Inflammatory macrophage treated with lipopolysaccharide for 1 hour (primary cell): ENCODE results near the gene LNP1.
"Not testable (repeated sequence)": the region's sequence is repeated elsewhere in the genome, so short reads cannot be mapped to it uniquely, and the experiment has no call there.

Experiments used
- DNase-seq, 2 donors: peaks; one replicate each; pipeline ENCODE4 v3.0.0-alpha.2; 2020 to 2022

The LNP1 gene

GRCh38 chr3:100437721-100438622 lies 36.6 kb downstream of the LNP1 start:
- DNase-seq = peak; percentile 11 to 22

- no peak for DNase-seq
Measured at GRCh38 chr3:100438623-100438974, 37.3 kb downstream of the LNP1 start.

GRCh38 chr3:100440895-100441294 lies 39.6 kb downstream of the LNP1 start:
- DNase-seq = no peak

DNA sequence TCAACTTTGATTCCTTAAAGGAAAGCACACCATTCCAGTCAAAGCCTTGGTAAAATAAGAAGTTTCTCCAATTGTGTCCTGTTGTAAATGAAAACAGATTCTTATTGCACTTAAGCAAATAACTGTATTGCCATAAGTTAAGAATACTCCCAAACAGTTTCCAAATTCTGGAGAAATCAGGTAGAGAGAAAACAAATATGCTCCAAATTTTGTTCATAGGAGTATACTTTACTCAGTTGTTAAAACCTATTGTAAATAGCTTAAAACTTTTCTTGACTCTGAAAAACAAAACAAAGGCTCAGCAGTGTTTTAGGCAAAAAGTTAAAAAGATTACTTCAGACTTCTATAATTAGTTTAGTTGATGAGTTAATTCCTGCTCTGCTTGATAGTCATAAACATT lies 42.4 kb downstream of the LNP1 start:
- no peak for DNase-seq

- not testable (repeated sequence) for DNase-seq
Measured at GRCh38 chr3:100447067-100447466, 45.7 kb downstream of the LNP1 start.

- DNase-seq = no peak
Measured at GRCh38 chr3:100448079-100448478, 46.7 kb downstream of the LNP1 start.

GRCh38 chr3:100449214-100449613 lies 47.9 kb downstream of the LNP1 start:
- DNase-seq = no peak

- no peak for DNase-seq
Measured at GRCh38 chr3:100454677-100455076, 53.3 kb downstream of the LNP1 start.

- DNase-seq = no peak
Measured at GRCh38 chr3:100455841-100456550, 54.7 kb downstream of the LNP1 start.

DNA sequence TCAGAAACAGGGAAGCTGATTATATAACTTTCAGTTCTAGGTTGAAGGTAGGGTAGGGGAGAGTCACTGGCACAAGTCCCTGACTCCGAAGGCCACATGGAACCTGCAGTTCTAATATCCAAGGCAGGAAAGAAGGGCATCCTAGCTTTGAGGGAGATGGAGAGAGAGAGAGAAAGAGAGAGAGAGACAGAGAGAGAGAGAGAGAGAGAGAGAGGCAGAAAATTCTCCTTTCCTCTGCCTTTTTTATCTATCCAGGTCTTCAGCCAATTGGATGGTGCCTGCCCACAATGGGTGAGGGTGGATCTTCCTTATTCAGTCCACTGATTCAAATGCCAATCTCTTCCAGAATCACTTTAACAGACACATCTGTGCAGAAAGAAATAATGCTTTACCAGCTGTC lies 55.4 kb downstream of the LNP1 start:
- DNase-seq = no peak

DNA sequence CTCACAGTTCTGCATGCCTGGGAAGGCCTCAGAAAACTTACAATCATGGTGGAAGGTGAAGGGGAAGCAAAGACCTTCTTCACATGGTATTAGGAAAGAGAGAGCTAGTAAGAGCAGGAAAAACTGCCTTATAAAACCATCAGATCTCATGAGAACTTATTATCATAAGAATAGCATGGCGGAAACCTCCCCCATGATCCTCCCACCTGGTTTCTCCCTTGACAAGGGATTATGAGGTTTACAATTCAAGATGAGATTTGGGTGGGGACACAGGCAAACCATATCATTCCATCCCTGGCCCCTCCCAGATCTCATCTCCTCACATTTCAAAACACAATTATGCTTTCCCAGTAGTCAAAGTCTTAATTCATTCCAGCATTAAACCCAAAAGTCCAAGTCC lies 56.5 kb downstream of the LNP1 start:
- no peak for DNase-seq

DNA sequence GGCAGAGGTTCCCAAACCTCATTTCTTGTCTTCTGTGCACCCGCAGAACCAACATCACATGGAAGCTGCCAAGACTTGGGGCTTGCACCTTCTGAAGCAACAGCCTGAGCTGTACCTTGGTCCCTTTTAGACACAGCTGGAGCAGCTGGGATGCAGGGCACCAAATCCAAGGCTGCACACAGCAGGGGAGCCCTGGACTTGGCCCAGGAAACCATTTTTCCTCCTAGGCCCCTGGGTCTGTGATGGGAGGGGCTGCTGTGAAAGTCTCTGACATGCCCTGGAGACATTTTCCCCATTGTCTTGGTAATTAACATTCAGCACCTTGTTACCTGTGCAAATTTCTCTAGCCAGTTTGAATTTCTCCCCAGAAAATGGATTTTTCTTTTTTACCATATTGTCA lies 57.5 kb downstream of the LNP1 start:
- DNase-seq = no peak

- peak; percentile 25 to 73 for DNase-seq
Measured at GRCh38 chr3:100463002-100463401, 61.7 kb downstream of the LNP1 start.

DNA sequence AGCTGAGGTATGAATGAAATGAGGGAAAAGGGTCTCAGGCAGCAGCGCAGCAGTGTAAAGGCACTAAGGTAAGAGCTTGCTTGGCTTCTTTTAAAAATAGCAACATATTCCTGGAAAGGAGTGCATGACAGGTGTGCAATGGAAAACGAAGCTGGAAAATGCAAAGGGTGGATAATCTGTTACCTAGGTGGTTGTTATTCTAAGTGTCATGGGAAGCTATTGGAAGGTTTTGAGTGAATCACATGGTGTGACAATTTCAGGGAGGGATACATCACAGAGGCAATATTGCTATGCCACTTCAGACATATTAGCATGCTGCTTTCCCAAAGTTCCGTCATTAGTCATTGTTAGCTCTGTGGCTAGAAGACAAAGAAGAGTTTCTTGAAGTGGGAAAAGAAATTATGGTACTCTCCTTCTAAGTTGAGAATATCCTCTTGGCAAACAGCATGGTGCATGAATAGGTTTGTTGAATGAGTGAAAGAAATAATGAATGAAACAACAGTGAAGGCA lies 62.4 kb downstream of the LNP1 start:
- no peak for DNase-seq

DNA sequence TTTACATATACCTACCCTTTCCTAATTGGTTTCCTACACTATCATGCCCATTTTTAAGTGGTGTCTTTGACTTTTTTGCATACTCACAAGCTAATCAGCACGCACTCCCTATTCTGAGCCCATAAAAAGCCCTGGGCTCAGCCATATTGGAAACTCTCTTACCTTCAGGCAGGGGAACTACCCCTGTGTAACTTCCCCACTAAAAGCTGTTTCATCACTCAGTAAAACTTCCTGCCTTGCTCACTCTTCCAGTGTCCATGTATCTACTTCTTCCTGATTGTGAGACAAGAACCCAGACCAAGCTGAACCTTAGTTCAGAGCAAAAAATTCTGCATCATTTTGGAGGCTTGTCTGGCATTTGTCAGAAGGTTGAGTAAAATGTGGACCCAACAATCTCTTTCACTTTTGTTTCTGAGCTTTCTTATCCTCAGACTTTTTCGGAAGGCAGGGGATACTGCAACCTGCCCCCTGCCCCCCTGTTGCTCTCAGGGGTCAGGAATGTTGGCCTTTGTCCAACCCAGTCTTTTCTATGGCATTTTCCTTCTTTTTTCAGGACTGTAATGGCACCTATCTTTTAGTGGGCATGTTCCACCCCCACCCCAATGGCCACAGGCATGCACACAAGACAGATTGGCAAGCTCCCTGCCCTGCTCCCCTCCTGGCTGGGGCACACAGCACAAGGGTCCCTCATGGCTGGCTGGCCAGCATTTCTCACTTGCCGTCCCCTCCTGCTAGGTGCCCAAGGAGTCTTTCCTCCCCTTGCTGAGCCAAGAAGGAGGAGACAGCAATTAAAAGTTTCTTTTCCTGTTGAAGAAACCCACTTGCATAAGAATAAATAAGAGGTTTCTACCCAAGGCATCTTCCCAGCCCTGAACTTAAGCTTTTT lies 64.8 kb downstream of the LNP1 start:
- peak; percentile 73 to 77 for DNase-seq

DNA sequence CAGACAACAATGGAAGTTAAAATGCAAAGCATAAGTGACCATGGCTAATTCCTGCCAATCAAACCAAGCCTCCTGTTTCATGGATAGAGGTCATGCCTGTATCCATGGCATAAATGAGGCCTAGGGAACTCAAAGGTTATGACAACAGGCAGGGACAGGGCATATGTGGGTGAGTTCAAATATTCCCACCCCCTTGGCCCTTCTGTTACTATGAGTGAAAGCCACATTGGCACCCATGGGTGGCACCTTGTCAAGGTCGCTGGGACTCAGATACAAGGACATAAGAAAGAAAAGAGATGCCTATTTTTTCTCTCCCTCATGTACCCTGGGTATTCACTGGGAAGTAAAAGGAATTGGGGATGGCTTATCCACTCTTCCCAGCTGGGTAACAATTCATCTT lies 65.8 kb downstream of the LNP1 start:
- no peak for DNase-seq

GRCh38 chr3:100468676-100469075 lies 67.3 kb downstream of the LNP1 start:
- no peak for DNase-seq

- DNase-seq = no peak
Measured at GRCh38 chr3:100470951-100471350, 69.6 kb downstream of the LNP1 start.

DNA sequence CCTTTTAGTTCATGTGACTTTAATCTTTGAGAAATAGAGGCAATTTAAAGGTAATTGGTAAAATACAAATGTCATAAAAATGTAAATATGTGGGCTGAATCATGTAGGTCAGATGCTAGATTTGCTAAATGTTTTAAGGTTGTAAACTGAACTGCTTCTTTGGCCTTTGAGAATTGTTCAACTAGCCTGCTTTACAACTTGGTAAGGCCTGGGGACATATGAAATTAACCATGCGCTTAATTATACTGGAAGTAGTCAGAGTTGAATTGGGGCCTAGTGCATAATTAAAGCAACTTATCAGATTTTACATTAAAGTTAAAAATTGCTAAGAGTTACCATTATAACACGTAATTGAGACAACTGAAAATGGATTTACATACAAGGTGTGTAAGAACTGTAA lies 70.1 kb downstream of the LNP1 start:
- no peak for DNase-seq

- not testable (repeated sequence) for DNase-seq
Measured at GRCh38 chr3:100477851-100478360, 76.6 kb downstream of the LNP1 start.

GRCh38 chr3:100478521-100478920 lies 77.2 kb downstream of the LNP1 start:
- not testable (repeated sequence) for DNase-seq

DNA sequence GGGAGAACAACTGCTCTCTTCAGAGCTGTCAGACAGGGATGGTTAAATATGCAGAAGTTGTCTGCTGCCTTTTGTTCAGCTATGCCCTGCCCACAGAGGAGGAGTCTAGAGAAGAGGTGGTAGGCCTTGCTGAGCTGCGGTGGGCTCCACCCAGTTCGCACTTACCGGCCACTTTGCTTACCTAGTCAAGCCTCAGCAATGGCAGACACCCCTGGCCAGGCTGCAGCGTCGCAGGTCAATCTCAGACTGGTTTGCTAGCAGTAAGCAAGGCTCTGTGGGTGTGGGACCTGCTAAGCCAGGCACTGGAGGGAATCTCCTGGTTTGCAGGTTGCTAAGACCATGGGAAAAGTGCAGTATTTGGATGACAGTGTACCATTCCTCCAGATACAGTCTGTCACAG lies 78.7 kb downstream of the LNP1 start:
- no peak for DNase-seq

GRCh38 chr3:100482176-100482575 lies 80.8 kb downstream of the LNP1 start:
- no peak for DNase-seq
